SK-N-MC (cell line): ENCODE data around the gene TAS2R8.
"Not testable (repeated sequence)": the region's sequence is repeated elsewhere in the genome, so short reads cannot be mapped to it uniquely, and the experiment has no call there.

Experiments
- DNase-seq: peaks from one replicate; pipeline ENCODE4 v3.0.0-alpha.2; 2011; ENCODE audit warnings: low read depth, low spot score
- H3K27ac ChIP-seq: fragments of 200-600 bp; sonication (generic); 2 replicates; pipeline ENCODE4 v1.5.1; 2016; ENCODE audit warnings: mixed run types
- H3K36me3 ChIP-seq: fragments of 200-600 bp; sonication (generic); 2 replicates; pipeline ENCODE4 v1.6.1; 2017; ENCODE audit warnings: antibody characterized with exemption, low read length, mixed read lengths; ENCODE audit not compliant: insufficient read depth
- H3K4me3 ChIP-seq: fragments of 200-600 bp; sonication (generic); 2 replicates; pipeline ENCODE4 v1.5.1; 2016
- H3K9ac ChIP-seq: fragments of 200-600 bp; sonication (generic); 2 replicates; pipeline ENCODE4 v1.8.0; 2017; ENCODE audit warnings: mixed run types, mixed read lengths; ENCODE audit not compliant: insufficient read length
- H3K9me3 ChIP-seq: fragments of 200-600 bp; sonication (generic); 2 replicates; pipeline ENCODE4 v1.6.1; 2017; ENCODE audit warnings: low read depth, mild to moderate bottlenecking, antibody characterized with exemption, low read length, moderate library complexity, mixed read lengths
- EZH2 ChIP-seq: fragments of 200-600 bp; sonication (generic); IDR thresholded peaks from one replicate; pipeline ENCODE4 v1.6.1; 2017; ENCODE audit warnings: antibody characterized with exemption
- FOXP2 ChIP-seq: optimal IDR thresholded peaks from 2 replicates; pipeline ENCODE3; 2011; ENCODE audit warnings: mild to moderate bottlenecking, moderate library complexity; ENCODE audit not compliant: insufficient read depth; ENCODE audit errors: extremely low read length, control extremely low read depth
- POLR2AphosphoS5 ChIP-seq: IDR thresholded peaks from 2 replicates; pipeline ENCODE4 v1.6.1; 2012; ENCODE audit warnings: mild to moderate bottlenecking, low read depth, low read length, borderline replicate concordance

Gene TAS2R8

GRCh38 chr12:10826258-10826657, 19.2 kb upstream of the TAS2R8 start, which contains the start of gene TAS2R10:
Gene TAS2R10, minus strand, starts transcription at chr12:10826358. Its CDS starts 89 bp downstream, at chr12:10826269.
- H3K27ac ChIP-seq: no peak within 1 kb of the TSS
- no peak for TF ChIP-seq FOXP2
- TF ChIP-seq EZH2: no peak
- no peak for TF ChIP-seq POLR2AphosphoS5
- H3K9ac ChIP-seq: no peak within 1 kb of the TSS
- DNase-seq: no peak
- H3K36me3 ChIP-seq: no peaks in the 10 kb centered on the region
- H3K9me3 ChIP-seq: no peaks in the 10 kb centered on the region
- H3K4me3 ChIP-seq: no peak within 1 kb of the TSS

- H3K27ac ChIP-seq: no peak overlapping the region
- DNase-seq: no peak
- no peak overlapping the region for H3K9ac ChIP-seq
- H3K4me3 ChIP-seq: no peak overlapping the region
- H3K9me3 ChIP-seq: no peaks in the 10 kb centered on the region
- no peak for TF ChIP-seq POLR2AphosphoS5
- no peak for TF ChIP-seq FOXP2
- no peak for TF ChIP-seq EZH2
- no peaks in the 10 kb centered on the region for H3K36me3 ChIP-seq
These were observed 17.9 kb upstream of the TAS2R8 start for GRCh38 chr12:10824957-10825356.

GRCh38 chr12:10811883-10812536, 4.9 kb upstream of the TAS2R8 start:
- no peak for DNase-seq
- Histone ChIP-seq H3K9me3 (no peaks in the 10 kb centered on the region), H3K27ac (no peak overlapping the region), H3K9ac (no peak overlapping the region), H3K36me3 (no peaks in the 10 kb centered on the region), H3K4me3 (no peak overlapping the region)
- TF ChIP-seq POLR2AphosphoS5 (no peak), FOXP2 (no peak), EZH2 (no peak)

- no peaks in the 10 kb centered on the region for H3K36me3 ChIP-seq
- H3K4me3 ChIP-seq: no peak within 1 kb of the TSS
- DNase-seq: no peak
- TF ChIP-seq POLR2AphosphoS5 (no peak), FOXP2 (no peak), EZH2 (no peak)
- no peaks in the 10 kb centered on the region for H3K9me3 ChIP-seq
- H3K27ac ChIP-seq: no peak within 1 kb of the TSS
- no peak within 1 kb of the TSS for H3K9ac ChIP-seq
These were observed 3.0 kb upstream of the TAS2R8 start, which contains the start of gene TAS2R9 for GRCh38 chr12:10810068-10810467. Gene TAS2R9, minus strand, starts transcription at chr12:10810168. Its CDS starts 93 bp downstream, at chr12:10810075.

GRCh38 chr12:10802587-10802986, 4.5 kb downstream of the TAS2R8 start, which contains the start of gene TAS2R7:
Gene TAS2R7, minus strand, starts transcription at chr12:10802627. Its CDS starts 57 bp downstream, at chr12:10802570.
- no peak within 1 kb of the TSS for H3K4me3 ChIP-seq
- H3K9me3 ChIP-seq: no peaks in the 10 kb centered on the region
- H3K9ac ChIP-seq: no peak within 1 kb of the TSS
- H3K27ac ChIP-seq: no peak within 1 kb of the TSS
- H3K36me3 ChIP-seq: no peaks in the 10 kb centered on the region
- no peak for DNase-seq
- no peak for TF ChIP-seq EZH2

- Histone ChIP-seq H3K27ac (no peak overlapping the region), H3K36me3 (no peaks in the 10 kb centered on the region), H3K9ac (no peak overlapping the region), H3K4me3 (no peak overlapping the region), H3K9me3 (no peaks in the 10 kb centered on the region)
- DNase-seq: no peak
- no peak for TF ChIP-seq FOXP2
- TF ChIP-seq EZH2: no peak
- no peak for TF ChIP-seq POLR2AphosphoS5
These were observed 5.3 kb downstream of the TAS2R8 start for GRCh38 chr12:10801741-10802140.

GRCh38 chr12:10794222-10794621, 12.9 kb downstream of the TAS2R8 start:
- Histone ChIP-seq H3K27ac (no peak overlapping the region), H3K9ac (no peak overlapping the region), H3K4me3 (no peak overlapping the region), H3K36me3 (no peaks in the 10 kb centered on the region), H3K9me3 (no peaks in the 10 kb centered on the region)
- no peak for TF ChIP-seq POLR2AphosphoS5
- no peak for TF ChIP-seq EZH2
- no peak for TF ChIP-seq FOXP2
- no peak for DNase-seq

- not testable (repeated sequence) for H3K27ac ChIP-seq, H3K4me3 ChIP-seq, H3K9me3 ChIP-seq, H3K36me3 ChIP-seq, H3K9ac ChIP-seq, DNase-seq
These were observed 15.3 kb downstream of the TAS2R8 start for GRCh38 chr12:10791769-10792168.

GRCh38 chr12:10783252-10783651, 23.8 kb downstream of the TAS2R8 start:
- Histone ChIP-seq H3K4me3 (no peak overlapping the region), H3K36me3 (no peaks in the 10 kb centered on the region), H3K9me3 (no peaks in the 10 kb centered on the region), H3K27ac (no peak overlapping the region), H3K9ac (no peak overlapping the region)
- no peak for DNase-seq
- TF ChIP-seq FOXP2 (no peak), EZH2 (no peak), POLR2AphosphoS5 (no peak)
